Stimulated activated CD8-positive, alpha-beta memory T cell treated with anti-CD3 and anti-CD28 coated beads, Interleukin-12 subunit alpha, Interleukin-12 subunit beta, amount 100 ng/mL, for 4 hours (primary cell): ENCODE results near the gene TMEM229B.

Experiments used
- DNase-seq: peaks from one replicate; pipeline ENCODE4 v3.0.0-alpha.2; 2020; ENCODE audit warnings: low read depth

Gene TMEM229B

GRCh38 chr14:67487937-67488893 is at the start of gene TMEM229B:
TSS of gene TMEM229B (minus strand) at chr14:67488721. CDS start at chr14:67473923, 14,798 bp downstream.
- DNase-seq = peak; percentile 60

- DNase-seq = no peak
These were observed 49.2 kb upstream of the TMEM229B start for GRCh38 chr14:67537736-67538135.

- no peak for DNase-seq
These were observed 47.6 kb upstream of the TMEM229B start for GRCh38 chr14:67536087-67536486.

GRCh38 chr14:67533754-67534085 is 45.2 kb upstream of the TMEM229B start:
- DNase-seq = no peak

- peak; percentile 21 for DNase-seq
These were observed 44.7 kb upstream of the TMEM229B start, which contains the start of gene PLEKHH1 for GRCh38 chr14:67532998-67533753. TSS of gene PLEKHH1 (plus strand) at chr14:67533290. CDS start at chr14:67541868, 8,578 bp downstream.

- DNase-seq = no peak
These were observed 44.1 kb upstream of the TMEM229B start for GRCh38 chr14:67532606-67532997.

GRCh38 chr14:67529947-67530935 is 41.7 kb upstream of the TMEM229B start:
- DNase-seq = no peak

GRCh38 chr14:67528276-67528675 is 39.8 kb upstream of the TMEM229B start:
- no peak for DNase-seq

GRCh38 chr14:67527756-67528155 is 39.2 kb upstream of the TMEM229B start:
- DNase-seq = no peak

- no peak for DNase-seq
These were observed 38.3 kb upstream of the TMEM229B start for GRCh38 chr14:67526676-67527459.

GRCh38 chr14:67526181-67526580 is 37.7 kb upstream of the TMEM229B start:
- DNase-seq = no peak

GRCh38 chr14:67525389-67525788 is 36.9 kb upstream of the TMEM229B start:
- DNase-seq = no peak

- no peak for DNase-seq
These were observed 36.1 kb upstream of the TMEM229B start for GRCh38 chr14:67524634-67524963.

GRCh38 chr14:67523764-67524633 is 35.5 kb upstream of the TMEM229B start:
- no peak for DNase-seq

GRCh38 chr14:67522270-67522669 is 33.7 kb upstream of the TMEM229B start:
- no peak for DNase-seq

GRCh38 chr14:67520482-67520881 is 32.0 kb upstream of the TMEM229B start:
- no peak for DNase-seq

- DNase-seq = no peak
These were observed 30.9 kb upstream of the TMEM229B start for GRCh38 chr14:67519406-67519805.

GRCh38 chr14:67517083-67517482 is 28.6 kb upstream of the TMEM229B start:
- no peak for DNase-seq

GRCh38 chr14:67516676-67517075 is 28.2 kb upstream of the TMEM229B start:
- DNase-seq = no peak
